Bronchial epithelial cell (primary cell): ENCODE results near the gene LIN28B. TPM values are rescaled to one million over a fixed set of nuclear protein-coding genes. Genes with fewer than 3 reads are reported as not detected.

Source experiments
- DNase-seq: peaks from one replicate; pipeline ENCODE4 v3.0.0-alpha.2; 2010; ENCODE audit warnings: low read depth
- FAIRE-seq: peaks from 2 replicates; lab custom pipeline; 2011; peaks lifted over from hg19 to GRCh38; lab: Jason Lieb, UNC
- H3K27me3 ChIP-seq: 2 replicates; pipeline ENCODE4 v1.5.1; 2011; ENCODE audit warnings: low read length; ENCODE audit not compliant: control insufficient read depth, insufficient read depth
- H3K36me3 ChIP-seq: 2 replicates; pipeline ENCODE4 v1.5.1; 2011; ENCODE audit warnings: low read length; ENCODE audit not compliant: control insufficient read depth, insufficient read depth
- H3K4me3 ChIP-seq: 2 replicates; pipeline ENCODE4 v1.5.1; 2011; ENCODE audit warnings: mild to moderate bottlenecking, low read depth, low read length, control low read depth
- total RNA-seq: library from RNA; depleted of rRNA; stranded (reverse); fragments of >200 nt; gene quantifications from 2 replicates; pipeline ENCODE4 v1.2.1, GENCODE V29; 2014
- TF ChIP-seq, protein P1 (sequence below): IDR thresholded peaks from 2 replicates; pipeline ENCODE4 v1.5.1; 2011; ENCODE audit warnings: mild to moderate bottlenecking, moderate library complexity, low read length, control low read depth, inconsistent platforms; ENCODE audit not compliant: insufficient read depth, severe bottlenecking

Gene LIN28B, protein sequence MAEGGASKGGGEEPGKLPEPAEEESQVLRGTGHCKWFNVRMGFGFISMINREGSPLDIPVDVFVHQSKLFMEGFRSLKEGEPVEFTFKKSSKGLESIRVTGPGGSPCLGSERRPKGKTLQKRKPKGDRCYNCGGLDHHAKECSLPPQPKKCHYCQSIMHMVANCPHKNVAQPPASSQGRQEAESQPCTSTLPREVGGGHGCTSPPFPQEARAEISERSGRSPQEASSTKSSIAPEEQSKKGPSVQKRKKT
- total RNA-seq = not detected in 2 replicates

DNA sequence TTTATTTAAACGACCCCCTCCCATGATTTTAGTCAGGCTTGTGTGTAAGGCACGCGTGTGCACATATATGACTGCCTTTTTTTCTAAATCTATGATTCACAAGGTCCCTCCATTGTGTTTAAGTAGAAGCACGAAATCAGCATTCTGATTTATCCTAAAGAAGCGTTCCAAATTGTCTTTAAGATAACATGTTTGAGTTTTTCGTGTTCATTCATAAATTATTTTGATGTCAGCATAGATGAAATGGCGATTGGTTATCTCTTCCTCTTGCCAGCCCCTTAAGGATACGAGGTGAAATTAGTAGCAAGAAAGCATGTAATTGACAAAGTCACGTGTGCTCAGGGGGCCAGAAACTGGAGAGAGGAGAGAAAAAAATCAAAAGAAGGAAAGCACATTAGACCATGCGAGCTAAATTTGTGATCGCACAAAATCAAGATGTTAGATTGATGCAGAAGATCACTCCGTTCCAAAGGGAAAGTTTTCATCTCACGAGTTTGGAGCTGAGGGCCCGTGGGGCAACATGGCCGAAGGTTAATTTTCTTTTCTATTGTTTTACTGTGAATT lies at the start of gene LIN28B:
LIN28B (plus strand) TSS at position 377 of the 564 bp plus-strand sequence; CDS start at position 521, 144 bp downstream.
- DNase-seq (no peak), FAIRE-seq (no peak)
- TF ChIP-seq, protein P1, sequence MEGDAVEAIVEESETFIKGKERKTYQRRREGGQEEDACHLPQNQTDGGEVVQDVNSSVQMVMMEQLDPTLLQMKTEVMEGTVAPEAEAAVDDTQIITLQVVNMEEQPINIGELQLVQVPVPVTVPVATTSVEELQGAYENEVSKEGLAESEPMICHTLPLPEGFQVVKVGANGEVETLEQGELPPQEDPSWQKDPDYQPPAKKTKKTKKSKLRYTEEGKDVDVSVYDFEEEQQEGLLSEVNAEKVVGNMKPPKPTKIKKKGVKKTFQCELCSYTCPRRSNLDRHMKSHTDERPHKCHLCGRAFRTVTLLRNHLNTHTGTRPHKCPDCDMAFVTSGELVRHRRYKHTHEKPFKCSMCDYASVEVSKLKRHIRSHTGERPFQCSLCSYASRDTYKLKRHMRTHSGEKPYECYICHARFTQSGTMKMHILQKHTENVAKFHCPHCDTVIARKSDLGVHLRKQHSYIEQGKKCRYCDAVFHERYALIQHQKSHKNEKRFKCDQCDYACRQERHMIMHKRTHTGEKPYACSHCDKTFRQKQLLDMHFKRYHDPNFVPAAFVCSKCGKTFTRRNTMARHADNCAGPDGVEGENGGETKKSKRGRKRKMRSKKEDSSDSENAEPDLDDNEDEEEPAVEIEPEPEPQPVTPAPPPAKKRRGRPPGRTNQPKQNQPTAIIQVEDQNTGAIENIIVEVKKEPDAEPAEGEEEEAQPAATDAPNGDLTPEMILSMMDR = no peak
- no peak within 1 kb of the TSS for H3K4me3 ChIP-seq
- H3K36me3 ChIP-seq = no peaks in the 10 kb centered on the region
- peaks cover 42% of the 10 kb centered on the region for H3K27me3 ChIP-seq

GRCh38 chr6:104908031-104908887 lies 48.6 kb upstream of the LIN28B start:
- FAIRE-seq (peak; percentile 62), DNase-seq (peak; percentile 82)
- TF ChIP-seq, protein P1 = no peak
- no peaks in the 10 kb centered on the region for H3K36me3 ChIP-seq
- no peak overlapping the region for H3K4me3 ChIP-seq
- H3K27me3 ChIP-seq = no peaks in the 10 kb centered on the region

DNA sequence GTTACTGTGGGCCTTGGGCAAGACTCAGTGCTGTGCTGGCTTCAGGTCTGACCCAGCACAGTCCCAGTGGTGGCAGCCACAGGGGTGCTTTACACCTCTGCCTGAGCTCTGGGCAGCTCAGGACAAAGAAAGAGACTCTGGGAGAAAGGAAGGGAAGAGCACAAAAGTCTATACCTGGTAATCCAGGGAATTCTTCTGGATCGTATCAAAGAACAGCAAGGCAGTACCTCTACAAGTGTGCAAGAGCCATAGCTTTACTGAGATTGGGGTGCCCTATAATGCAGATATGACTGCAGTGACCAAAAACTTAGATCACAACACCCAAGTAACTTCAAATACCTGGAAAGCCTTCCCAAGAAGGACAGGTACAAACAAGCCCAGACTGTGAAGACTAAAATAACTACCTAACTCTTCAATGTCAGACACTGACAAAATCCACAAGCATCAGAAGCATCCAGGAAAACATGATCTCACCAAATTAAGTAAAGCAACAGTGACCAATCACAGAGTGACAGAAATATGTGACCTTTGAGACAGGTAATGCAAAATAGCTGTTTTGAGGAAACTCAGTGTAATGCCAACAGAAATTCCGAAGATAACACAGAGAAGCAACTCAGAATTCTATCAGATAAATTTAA lies 47.9 kb upstream of the LIN28B start:
- FAIRE-seq (no peak), DNase-seq (peak; percentile 73)
- H3K27me3 ChIP-seq = no peaks in the 10 kb centered on the region
- no peaks in the 10 kb centered on the region for H3K36me3 ChIP-seq
- TF ChIP-seq, protein P1 = no peak
- H3K4me3 ChIP-seq = no peak overlapping the region

DNA sequence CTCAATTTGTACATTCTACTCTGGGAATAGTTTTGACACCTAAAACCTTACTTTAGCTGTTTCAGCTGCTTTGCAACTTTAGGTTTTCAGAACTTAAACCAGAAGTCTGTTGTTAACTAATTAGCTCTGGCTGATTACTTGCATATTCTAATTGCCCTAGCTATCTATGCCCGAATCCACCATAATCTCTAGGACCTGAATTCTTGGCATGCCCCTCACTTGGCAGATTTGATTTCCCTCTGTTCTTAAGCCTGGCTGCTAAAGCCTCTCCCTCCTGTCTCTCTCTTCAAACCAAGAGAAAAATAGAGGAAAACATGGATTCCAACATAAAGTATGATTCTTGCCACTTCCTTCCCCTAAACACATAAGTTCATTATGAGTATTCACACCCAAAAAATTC lies 35.0 kb upstream of the LIN28B start:
- DNase-seq (no peak), FAIRE-seq (no peak)
- no peak overlapping the region for H3K4me3 ChIP-seq

GRCh38 chr6:104928141-104928540 lies 28.8 kb upstream of the LIN28B start:
- no peak for DNase-seq
- no peak for FAIRE-seq
- H3K27me3 ChIP-seq = no peaks in the 10 kb centered on the region
- H3K36me3 ChIP-seq = no peaks in the 10 kb centered on the region
- H3K4me3 ChIP-seq = no peak overlapping the region
- TF ChIP-seq, protein P1 = no peak

More for the DNA sequence above, 35.0 kb upstream of the LIN28B start:
- TF ChIP-seq, protein P1 = no peak
- Histone ChIP-seq H3K36me3 (no peaks in the 10 kb centered on the region), H3K27me3 (no peaks in the 10 kb centered on the region)
